HG03457 (cell line): ENCODE data around the gene LAMA2.

Source experiments
- ATAC-seq: cut with Tn5 transposase; IDR thresholded peaks from one replicate; pipeline ENCODE4 v1.9.1; 2021; ENCODE audit warnings: moderate number of reproducible peaks; ENCODE audit not compliant: unreplicated experiment

Gene LAMA2

DNA sequence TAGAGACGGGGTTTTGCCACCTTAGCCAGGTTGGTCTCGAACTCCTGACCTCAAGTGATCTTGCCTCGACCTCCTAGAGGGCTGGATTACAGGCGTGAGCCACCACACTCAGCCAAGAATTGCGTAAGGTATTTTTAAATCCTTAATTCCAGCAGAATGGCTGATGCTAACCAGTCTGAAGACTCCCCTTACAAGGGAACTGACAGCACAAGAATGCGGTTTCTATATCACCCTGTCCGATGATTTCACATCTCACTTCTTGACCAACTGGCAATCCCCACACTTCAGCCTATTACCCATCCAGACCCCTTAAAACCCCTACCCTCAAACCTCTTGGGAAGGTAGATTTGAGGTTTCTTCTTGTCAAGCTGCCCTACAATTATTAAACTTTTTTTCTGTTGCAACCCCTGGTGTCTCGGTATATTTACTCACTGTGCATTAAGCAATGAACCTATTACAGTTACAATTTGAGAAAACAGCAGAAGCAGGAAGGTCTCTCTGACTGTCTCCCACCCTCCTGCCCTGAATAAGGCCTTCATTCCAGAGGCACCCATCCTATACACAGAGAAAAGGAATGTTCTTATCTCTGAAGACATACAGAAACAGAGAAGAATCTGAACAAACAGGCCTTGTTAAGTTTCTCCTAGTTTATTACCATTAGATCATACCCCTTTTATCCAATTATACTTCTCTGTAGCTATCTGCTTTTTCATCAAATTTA, 662.1 kb downstream of the LAMA2 start:
- no peak for ATAC-seq

DNA sequence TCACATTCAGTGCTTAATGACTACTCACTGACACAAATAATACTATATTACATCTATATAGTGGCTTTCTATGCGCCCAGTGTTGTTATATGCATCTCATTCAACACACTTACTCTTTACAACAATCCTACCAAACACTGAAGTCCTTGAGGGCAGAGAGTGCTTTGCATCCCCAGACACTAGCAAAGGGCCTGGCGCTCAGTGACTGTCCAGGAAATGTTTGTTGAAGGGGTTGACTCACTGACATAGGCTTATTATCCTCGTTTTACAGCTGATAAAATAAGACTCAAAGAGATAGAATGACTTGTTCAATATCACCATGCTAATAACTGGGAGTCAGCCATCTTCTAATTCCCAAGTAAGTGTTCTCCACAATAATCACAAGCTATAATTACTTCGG, 663.8 kb downstream of the LAMA2 start:
- ATAC-seq, result no peak

DNA sequence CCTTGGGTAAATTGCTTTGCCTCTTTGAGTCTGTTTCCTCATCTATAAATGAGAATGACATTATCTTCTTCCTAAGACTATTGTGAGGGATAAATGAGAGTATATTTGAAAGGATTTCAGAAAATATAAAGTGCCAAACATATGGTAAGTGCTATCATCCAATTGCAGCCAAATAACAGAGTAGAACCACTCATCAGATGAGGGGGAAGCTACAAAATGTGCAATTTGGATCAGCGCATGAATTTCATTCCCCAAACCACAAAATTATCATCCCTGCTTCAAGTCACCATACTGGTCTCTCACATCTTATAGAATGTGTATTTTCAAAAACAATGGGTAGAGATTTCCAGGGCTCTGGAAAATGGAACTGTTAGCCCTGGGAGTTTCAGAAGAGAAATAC, 668.5 kb downstream of the LAMA2 start:
- ATAC-seq, result no peak

DNA sequence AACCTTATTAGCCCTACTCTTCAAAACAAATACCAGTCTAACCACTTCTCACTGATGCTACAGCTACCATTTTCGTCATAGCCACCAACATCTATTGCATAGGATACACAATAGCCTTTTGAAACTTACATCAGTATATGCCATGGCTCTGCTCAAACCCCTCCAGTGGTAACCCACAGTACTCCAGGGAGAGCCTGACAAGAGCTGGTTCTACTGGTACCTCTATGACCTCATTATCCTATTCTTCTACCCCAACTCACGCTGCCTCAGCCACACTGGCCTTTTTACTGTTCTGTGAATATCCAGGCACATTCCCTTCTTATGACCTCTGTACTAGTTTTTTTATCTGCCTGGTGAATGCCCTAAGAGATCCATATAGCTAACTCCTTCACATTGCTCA, 669.5 kb downstream of the LAMA2 start:
- no peak for ATAC-seq

DNA sequence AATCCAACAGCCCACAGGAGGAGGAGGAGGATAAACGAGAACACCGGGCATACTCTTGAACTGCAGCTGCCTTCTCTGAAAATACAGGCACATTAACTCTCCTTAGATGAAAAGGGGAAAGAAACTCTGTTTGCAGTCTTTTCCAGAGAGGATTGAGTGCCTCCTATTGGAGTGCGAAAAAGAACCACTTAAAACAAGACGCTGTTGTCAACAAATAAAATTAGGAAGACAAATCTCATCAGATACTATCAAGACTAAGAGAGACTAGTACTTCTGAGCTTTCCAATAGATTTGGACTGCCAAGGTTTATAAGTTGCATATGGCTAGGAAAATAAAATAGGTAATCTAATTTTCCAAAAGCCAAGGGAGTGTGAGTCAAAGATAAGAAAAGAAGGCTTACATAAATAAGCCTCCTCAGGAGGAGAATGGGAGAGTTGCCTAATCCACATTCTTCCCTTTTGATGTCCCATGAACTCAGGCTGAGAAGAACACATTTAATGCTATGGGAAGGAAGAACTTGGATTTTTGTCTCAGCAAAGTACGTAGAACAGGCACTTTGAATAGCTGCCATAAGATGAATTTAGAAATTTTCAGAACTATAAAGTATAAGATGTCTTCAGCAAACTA, 672.4 kb downstream of the LAMA2 start:
- ATAC-seq, result no peak

DNA sequence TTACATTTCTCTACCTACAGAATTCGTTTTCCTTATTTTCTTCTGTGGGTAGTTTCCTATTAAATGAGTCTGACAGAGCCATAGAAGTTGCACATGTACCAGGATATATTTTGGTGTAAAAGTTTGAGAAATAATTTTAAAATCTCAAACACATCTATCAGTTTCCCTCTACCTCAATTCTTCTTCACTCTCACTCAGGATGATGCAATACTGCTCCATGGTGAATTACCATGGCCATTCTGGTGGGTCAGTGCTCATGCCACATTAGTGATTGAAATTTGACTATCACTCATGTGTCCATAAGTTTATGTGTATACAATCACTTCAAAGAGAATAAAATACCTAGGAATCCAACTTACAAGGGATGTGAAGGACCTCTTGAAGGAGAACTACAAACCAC, 675.3 kb downstream of the LAMA2 start:
- ATAC-seq, result no peak

DNA sequence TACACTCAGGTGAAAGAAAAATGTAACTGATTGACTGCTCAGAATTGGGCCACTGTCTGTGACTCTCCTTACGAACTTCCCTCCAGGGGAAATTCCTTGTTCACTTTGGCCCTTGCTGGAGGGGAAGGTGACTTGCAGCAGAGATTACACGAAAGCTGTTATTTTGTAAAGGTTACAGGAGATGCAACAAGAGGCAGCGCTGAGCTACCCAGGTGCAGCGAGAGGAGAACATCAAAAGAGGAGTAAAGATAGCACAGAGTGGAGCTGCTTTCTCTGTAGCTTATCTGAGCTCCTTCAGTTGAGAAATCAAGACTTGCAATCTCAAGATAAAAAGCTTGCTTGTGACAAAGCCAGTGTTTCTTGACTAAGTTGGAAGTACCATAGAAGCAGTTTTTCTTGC, 682.4 kb downstream of the LAMA2 start:
- no peak for ATAC-seq

DNA sequence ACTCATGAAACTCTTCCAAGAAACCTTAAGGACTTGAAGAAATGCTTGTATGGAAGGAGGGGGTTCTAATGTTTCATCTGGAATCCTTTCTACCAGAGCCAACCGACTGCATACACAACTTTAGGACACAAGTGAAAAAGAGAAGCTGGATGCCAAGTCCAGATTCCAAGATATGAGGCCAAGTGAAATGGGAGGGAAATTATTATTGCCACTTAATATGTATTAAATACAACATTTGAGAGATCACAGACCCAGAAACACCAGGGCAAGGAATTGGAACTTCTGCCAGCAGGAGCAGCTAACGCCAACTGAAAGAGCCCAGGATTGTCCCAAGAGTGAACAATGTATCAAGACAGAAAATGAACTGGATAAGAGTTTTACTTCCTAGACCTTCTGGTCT, 682.9 kb downstream of the LAMA2 start:
- no peak for ATAC-seq
